Measurements from ENCODE around the gene ADAM33.

ADAM33 gene

GRCh38 chr20:3648951-3649350 is 32.9 kb downstream of the ADAM33 start:
- no peaks in the 10 kb centered on the region for H3K36me3 ChIP-seq (ENCODE audit: insufficient read depth, low read length)
- no peaks in the 10 kb centered on the region for H3K27me3 ChIP-seq (ENCODE audit: insufficient read depth, low read length, poor library complexity, severe bottlenecking)
- H4K20me1 ChIP-seq (ENCODE audit: insufficient read depth, low read length, poor library complexity, severe bottlenecking), result no peaks in the 10 kb centered on the region
- H3F3A ChIP-seq (ENCODE audit: low read depth), result no peaks in the 10 kb centered on the region
- H3K9ac ChIP-seq (ENCODE audit: low read depth, low read length, poor library complexity, severe bottlenecking), result no peak overlapping the region
- H3K9me2 ChIP-seq (replicated peaks; ENCODE audit: low read depth, low read length), result no peaks in the 10 kb centered on the region
- no peaks in the 10 kb centered on the region for H3K9me3 ChIP-seq (ENCODE audit: insufficient read depth, low read depth, low read length)
- H3K79me2 ChIP-seq (ENCODE audit: insufficient read depth, low read length), result no peaks in the 10 kb centered on the region
- peaks cover 13% of the 10 kb centered on the region for H3K4me1 ChIP-seq (ENCODE audit: insufficient read depth, low read length, poor library complexity, severe bottlenecking)
- no peak overlapping the region for H3K4me2 ChIP-seq (ENCODE audit: low read depth, low read length, poor library complexity, severe bottlenecking)
- no peak overlapping the region for H2AFZ ChIP-seq (ENCODE audit: low read length)
- TF ChIP-seq EZH2phosphoT487 (IDR thresholded peaks at IDR 0.05; ENCODE audit: borderline replicate concordance) (no peak), CTCF (conservative IDR thresholded peaks at IDR 0.05; ENCODE audit: low read length) (no peak)
- H3K4me3 ChIP-seq (ENCODE audit: low read length, poor library complexity, severe bottlenecking), result no peak overlapping the region

- Histone ChIP-seq H2AFZ (ENCODE audit: low read length) (no peak overlapping the region), H3K9me3 (ENCODE audit: insufficient read depth, low read depth, low read length) (no peaks in the 10 kb centered on the region), H3K27me3 (ENCODE audit: insufficient read depth, low read length, poor library complexity, severe bottlenecking) (no peaks in the 10 kb centered on the region), H3F3A (ENCODE audit: low read depth) (no peaks in the 10 kb centered on the region), H3K36me3 (ENCODE audit: insufficient read depth, low read length) (no peaks in the 10 kb centered on the region), H3K9ac (ENCODE audit: low read depth, low read length, poor library complexity, severe bottlenecking) (no peak overlapping the region), H3K4me3 (ENCODE audit: low read length, poor library complexity, severe bottlenecking) (no peak overlapping the region), H3K79me2 (ENCODE audit: insufficient read depth, low read length) (no peaks in the 10 kb centered on the region), H3K9me2 (replicated peaks; ENCODE audit: low read depth, low read length) (no peaks in the 10 kb centered on the region), H4K20me1 (ENCODE audit: insufficient read depth, low read length, poor library complexity, severe bottlenecking) (no peaks in the 10 kb centered on the region), H3K4me1 (ENCODE audit: insufficient read depth, low read length, poor library complexity, severe bottlenecking) (peaks cover under 1% of the 10 kb centered on the region), H3K4me2 (ENCODE audit: low read depth, low read length, poor library complexity, severe bottlenecking) (no peak overlapping the region)
- TF ChIP-seq EZH2phosphoT487 (IDR thresholded peaks at IDR 0.05; ENCODE audit: borderline replicate concordance) (no peak), CTCF (conservative IDR thresholded peaks at IDR 0.05; ENCODE audit: low read length) (no peak)
Observed at GRCh38 chr20:3647473-3647872, 34.3 kb downstream of the ADAM33 start.

DNA sequence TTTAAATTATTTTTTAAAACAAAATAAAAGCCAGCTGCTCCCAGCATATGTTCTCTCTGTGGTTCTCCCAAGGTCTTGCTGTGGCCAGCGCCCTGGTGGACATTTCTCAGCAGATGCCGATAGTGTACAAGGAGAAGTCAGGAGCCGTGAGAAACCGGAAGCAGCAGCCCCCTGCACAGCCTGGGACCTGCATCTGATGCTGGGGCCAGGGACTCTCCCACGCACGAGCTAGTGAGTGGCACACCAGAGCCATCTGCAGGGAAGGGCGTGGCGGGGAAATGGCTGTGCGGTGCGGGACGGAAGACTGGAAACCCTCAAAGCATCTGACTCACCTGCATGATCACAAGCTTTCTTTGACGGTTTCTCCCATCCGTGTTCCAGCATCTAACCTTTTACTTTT is 35.2 kb downstream of the ADAM33 start:
- no peak overlapping the region for H2AFZ ChIP-seq (ENCODE audit: low read length)
- no peaks in the 10 kb centered on the region for H3K9me2 ChIP-seq (replicated peaks; ENCODE audit: low read depth, low read length)
- H3K79me2 ChIP-seq (ENCODE audit: insufficient read depth, low read length), result no peaks in the 10 kb centered on the region
- H3K27me3 ChIP-seq (ENCODE audit: insufficient read depth, low read length, poor library complexity, severe bottlenecking), result no peaks in the 10 kb centered on the region
- TF ChIP-seq CTCF (conservative IDR thresholded peaks at IDR 0.05; ENCODE audit: low read length) (no peak), EZH2phosphoT487 (IDR thresholded peaks at IDR 0.05; ENCODE audit: borderline replicate concordance) (no peak)
- H3K4me3 ChIP-seq (ENCODE audit: low read length, poor library complexity, severe bottlenecking), result no peak overlapping the region
- H4K20me1 ChIP-seq (ENCODE audit: insufficient read depth, low read length, poor library complexity, severe bottlenecking), result no peaks in the 10 kb centered on the region
- no peaks in the 10 kb centered on the region for H3K9me3 ChIP-seq (ENCODE audit: insufficient read depth, low read depth, low read length)
- H3K9ac ChIP-seq (ENCODE audit: low read depth, low read length, poor library complexity, severe bottlenecking), result no peak overlapping the region
- no peak overlapping the region for H3K4me2 ChIP-seq (ENCODE audit: low read depth, low read length, poor library complexity, severe bottlenecking)
- H3K4me1 ChIP-seq (ENCODE audit: insufficient read depth, low read length, poor library complexity, severe bottlenecking), result no peaks in the 10 kb centered on the region
- H3K36me3 ChIP-seq (ENCODE audit: insufficient read depth, low read length), result no peaks in the 10 kb centered on the region
- H3F3A ChIP-seq (ENCODE audit: low read depth), result no peaks in the 10 kb centered on the region
